ENCODE results near the gene CDH23.

The CDH23 gene

GRCh38 chr10:71687480-71687879 lies 290.8 kb downstream of the CDH23 start:
- no peak overlapping the region for H3K27ac ChIP-seq (ENCODE audit: low read length)
- no peaks in the 10 kb centered on the region for H3K79me2 ChIP-seq (ENCODE audit: low read length)
- no peaks in the 10 kb centered on the region for H3F3A ChIP-seq (ENCODE audit: insufficient read depth, low read length)
- no peaks in the 10 kb centered on the region for H3K36me3 ChIP-seq (replicated peaks; ENCODE audit: insufficient read depth, low read length)
- no peak overlapping the region for H3K4me2 ChIP-seq (ENCODE audit: low read depth, low read length)
- no peak for DNase-seq
- no peak overlapping the region for H2AFZ ChIP-seq (ENCODE audit: low read length)
- no peaks in the 10 kb centered on the region for H3K9me3 ChIP-seq (replicated peaks; ENCODE audit: insufficient read depth, low read length)
- no peak overlapping the region for H3K9ac ChIP-seq (ENCODE audit: low read length)
- H3K4me3 ChIP-seq (ENCODE audit: low read length): no peak overlapping the region
- no peaks in the 10 kb centered on the region for H4K20me1 ChIP-seq (ENCODE audit: insufficient read depth, low read length)
- H3K4me1 ChIP-seq (ENCODE audit: low read length): no peaks in the 10 kb centered on the region
- no peak for TF ChIP-seq CTCF (IDR thresholded peaks at IDR 0.05; ENCODE audit: low read length)
- no peak for TF ChIP-seq EZH2phosphoT487 (IDR thresholded peaks at IDR 0.05; ENCODE audit: low read length)
- TF ChIP-seq EZH2 (optimal IDR thresholded peaks at IDR 0.05; ENCODE audit: low read depth, low read length): no peak
- H3K27me3 ChIP-seq (replicated peaks; ENCODE audit: insufficient read depth, low read length): peaks cover 15% of the 10 kb centered on the region
- no peaks in the 10 kb centered on the region for H3K9me2 ChIP-seq (replicated peaks; ENCODE audit: insufficient read depth, low read length)

GRCh38 chr10:71688256-71688655 lies 291.5 kb downstream of the CDH23 start:
- H3K36me3 ChIP-seq (replicated peaks; ENCODE audit: insufficient read depth, low read length): no peaks in the 10 kb centered on the region
- TF ChIP-seq CTCF (IDR thresholded peaks at IDR 0.05; ENCODE audit: low read length) (no peak), EZH2phosphoT487 (IDR thresholded peaks at IDR 0.05; ENCODE audit: low read length) (no peak), EZH2 (optimal IDR thresholded peaks at IDR 0.05; ENCODE audit: low read depth, low read length) (no peak)
- H3F3A ChIP-seq (ENCODE audit: insufficient read depth, low read length): no peaks in the 10 kb centered on the region

GRCh38 chr10:71690094-71690720 lies 293.5 kb downstream of the CDH23 start:
- Histone ChIP-seq H3K4me2 (ENCODE audit: low read depth, low read length) (no peak overlapping the region), H3F3A (ENCODE audit: insufficient read depth, low read length) (no peaks in the 10 kb centered on the region), H3K36me3 (replicated peaks; ENCODE audit: insufficient read depth, low read length) (no peaks in the 10 kb centered on the region), H3K4me3 (ENCODE audit: low read length) (no peak overlapping the region), H3K9me2 (replicated peaks; ENCODE audit: insufficient read depth, low read length) (no peaks in the 10 kb centered on the region), H3K79me2 (ENCODE audit: low read length) (no peaks in the 10 kb centered on the region), H2AFZ (ENCODE audit: low read length) (no peak overlapping the region), H3K27me3 (replicated peaks; ENCODE audit: insufficient read depth, low read length) (peaks cover 4% of the 10 kb centered on the region; the same call in 1 of the 2 replicates), H4K20me1 (ENCODE audit: insufficient read depth, low read length) (no peaks in the 10 kb centered on the region), H3K27ac (ENCODE audit: low read length) (no peak overlapping the region), H3K9me3 (replicated peaks; ENCODE audit: insufficient read depth, low read length) (no peaks in the 10 kb centered on the region), H3K9ac (ENCODE audit: low read length) (no peak overlapping the region), H3K4me1 (ENCODE audit: low read length) (peaks cover 11% of the 10 kb centered on the region)
- no peak for TF ChIP-seq EZH2phosphoT487 (IDR thresholded peaks at IDR 0.05; ENCODE audit: low read length)
- no peak for TF ChIP-seq EZH2 (optimal IDR thresholded peaks at IDR 0.05; ENCODE audit: low read depth, low read length)
- no peak for TF ChIP-seq CTCF (IDR thresholded peaks at IDR 0.05; ENCODE audit: low read length)
- no peak for DNase-seq

More at GRCh38 chr10:71688256-71688655, 291.5 kb downstream of the CDH23 start:
- no peak for DNase-seq
- no peaks in the 10 kb centered on the region for H3K9me2 ChIP-seq (replicated peaks; ENCODE audit: insufficient read depth, low read length)
- no peaks in the 10 kb centered on the region for H3K4me1 ChIP-seq (ENCODE audit: low read length)
- H4K20me1 ChIP-seq (ENCODE audit: insufficient read depth, low read length): no peaks in the 10 kb centered on the region
- H3K9me3 ChIP-seq (replicated peaks; ENCODE audit: insufficient read depth, low read length): no peaks in the 10 kb centered on the region
- H3K4me2 ChIP-seq (ENCODE audit: low read depth, low read length): no peak overlapping the region
- H3K27me3 ChIP-seq (replicated peaks; ENCODE audit: insufficient read depth, low read length): peaks cover 8% of the 10 kb centered on the region
- H3K4me3 ChIP-seq (ENCODE audit: low read length): no peak overlapping the region
- no peaks in the 10 kb centered on the region for H3K79me2 ChIP-seq (ENCODE audit: low read length)
- no peak overlapping the region for H2AFZ ChIP-seq (ENCODE audit: low read length)
- H3K9ac ChIP-seq (ENCODE audit: low read length): no peak overlapping the region
- H3K27ac ChIP-seq (ENCODE audit: low read length): no peak overlapping the region

Measured in MM.1S (cell line).